SH-SY5Y (cell line): ENCODE results near the gene GRWD1.

ENCODE experiments used
- GATA2 ChIP-seq: IDR thresholded peaks from 2 replicates; pipeline ENCODE4 v1.6.1; 2011; ENCODE audit warnings: mild to moderate bottlenecking, low read depth, low read length
- GATA3 ChIP-seq: IDR thresholded peaks from 2 replicates; pipeline ENCODE4 v1.6.1; 2011; ENCODE audit warnings: low read depth, mild to moderate bottlenecking, low read length, moderate library complexity

The GRWD1 gene

DNA sequence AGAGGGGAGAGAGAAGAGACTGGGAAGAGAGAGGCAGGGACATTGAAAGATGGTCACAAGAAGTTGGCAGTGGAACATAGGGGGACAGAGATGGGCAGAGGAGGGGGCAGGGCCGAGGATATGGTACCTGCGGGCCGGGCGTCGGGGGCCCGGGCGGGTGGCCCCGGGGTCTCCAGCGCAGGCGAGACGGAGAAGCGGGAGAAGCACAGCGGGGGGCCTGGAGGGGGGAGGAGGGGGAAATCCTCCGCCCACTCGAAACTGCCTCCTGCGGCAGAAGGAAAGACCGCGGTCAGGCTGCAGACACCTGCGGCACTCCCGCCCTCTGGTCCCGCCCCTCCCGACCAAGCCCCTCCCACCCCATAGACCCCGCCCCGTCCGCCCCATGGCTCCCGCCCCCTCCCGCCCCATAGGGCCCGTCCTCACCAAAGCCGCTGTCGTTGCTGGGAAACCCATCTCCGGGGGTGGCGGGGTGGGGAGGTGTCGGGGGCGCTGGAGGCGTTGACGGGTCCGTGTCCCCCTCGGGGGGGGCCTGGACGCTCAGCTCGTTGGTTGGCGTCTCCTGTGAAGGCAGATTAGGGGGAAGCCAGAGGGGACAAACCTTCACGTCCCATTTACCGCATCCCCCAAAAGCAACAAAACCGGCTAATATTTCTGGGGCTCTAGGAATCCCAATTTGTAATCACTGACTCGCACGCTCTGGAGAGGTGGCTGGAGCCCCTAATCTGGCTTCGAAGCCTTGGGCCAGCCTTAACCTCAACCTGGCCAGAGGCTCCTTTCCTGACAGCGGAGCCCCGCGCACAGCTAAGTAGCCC, 45.4 kb downstream of the GRWD1 start:
- no peak for TF ChIP-seq GATA3
- no peak for TF ChIP-seq GATA2

DNA sequence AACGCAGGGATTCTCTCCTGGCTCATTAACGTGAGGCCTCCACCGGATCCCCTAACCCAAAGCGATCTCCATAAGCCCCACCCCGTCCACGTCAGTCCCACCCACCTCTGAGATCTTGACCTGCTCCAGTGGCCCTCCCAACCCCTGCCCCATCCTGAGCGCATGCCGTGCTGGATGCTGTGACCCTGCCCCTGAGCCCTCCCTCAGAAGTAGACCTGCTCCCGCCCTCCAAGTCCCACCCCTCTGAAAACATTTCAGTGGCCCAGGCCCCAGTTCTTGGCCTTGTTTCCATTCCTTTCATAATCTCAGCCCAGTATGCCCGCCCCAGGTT, 46.0 kb downstream of the GRWD1 start:
- TF ChIP-seq GATA2 (no peak), GATA3 (no peak)

DNA sequence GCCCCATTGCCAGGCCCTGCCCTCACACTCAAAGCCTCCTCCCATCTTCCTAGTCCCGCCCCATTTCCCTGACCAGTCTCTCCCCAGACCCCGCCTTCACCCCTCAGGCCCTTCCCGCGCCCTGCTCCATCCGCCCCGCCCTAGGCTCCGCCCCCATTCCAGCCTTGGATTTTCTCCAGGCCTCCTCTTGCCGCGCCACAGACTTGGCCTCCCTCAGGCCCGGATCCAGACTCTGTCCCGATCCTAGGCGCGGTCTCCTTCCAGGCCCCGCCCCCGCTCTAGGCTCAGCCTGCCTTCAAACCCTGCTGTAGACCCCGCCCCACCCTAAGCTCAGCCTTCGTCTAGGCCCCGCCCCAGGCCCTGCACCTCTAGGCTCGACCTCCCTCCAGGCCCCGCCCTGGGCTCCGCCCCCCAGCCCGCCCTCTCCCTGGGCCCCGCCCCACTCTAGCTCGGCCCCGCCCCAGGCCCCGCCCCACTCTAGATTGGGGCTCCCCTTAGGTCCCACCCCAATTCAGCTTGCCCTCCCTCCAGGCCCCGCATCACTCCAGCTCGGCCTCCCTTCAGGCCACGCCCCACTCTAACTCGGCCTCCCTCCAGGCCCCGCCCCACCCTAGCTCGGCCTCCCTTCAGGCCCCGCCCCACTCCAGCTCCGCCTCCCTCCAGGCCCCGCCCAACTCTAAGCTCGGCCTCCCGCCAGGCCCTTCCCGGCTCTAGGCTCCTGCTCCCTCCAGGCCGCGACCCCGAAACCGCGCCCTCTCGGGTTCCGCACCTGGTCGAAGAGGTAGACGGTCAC, 47.3 kb downstream of the GRWD1 start:
- no peak for TF ChIP-seq GATA3
- TF ChIP-seq GATA2: no peak

DNA sequence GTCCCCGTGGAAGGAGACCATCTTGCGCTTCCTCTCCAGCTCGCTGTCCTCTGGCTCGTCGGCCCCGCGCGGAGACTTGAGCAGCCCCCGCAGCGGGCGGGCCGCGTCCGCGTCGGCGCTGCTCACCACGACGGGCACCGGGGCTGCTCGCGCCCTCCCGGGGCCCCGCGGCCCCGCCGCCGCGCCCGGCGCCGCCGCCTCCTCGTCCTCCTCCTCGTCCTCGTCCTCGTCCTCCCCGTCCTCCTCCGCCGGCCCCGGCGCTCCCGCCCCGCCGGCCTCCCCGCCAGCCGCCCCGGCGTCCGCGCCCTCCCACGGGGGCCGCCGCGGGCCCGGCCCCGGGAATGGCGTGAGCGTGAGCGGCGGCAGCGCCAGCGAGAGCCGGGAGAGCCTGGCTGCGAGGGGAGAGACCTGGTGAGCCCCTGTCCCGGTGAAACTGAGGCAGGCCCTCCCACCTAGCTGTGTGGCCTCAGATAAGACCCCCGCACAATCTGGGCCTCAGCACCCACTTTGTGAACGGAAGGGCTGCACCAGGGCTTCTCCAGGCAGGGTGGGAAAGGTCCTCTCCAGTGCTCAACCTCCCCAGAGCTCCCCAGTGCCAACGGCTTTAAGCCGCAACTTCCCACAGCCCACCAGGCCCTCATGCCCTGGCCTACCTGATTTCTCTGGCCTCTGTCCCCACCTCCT, 48.1 kb downstream of the GRWD1 start:
- TF ChIP-seq GATA3 (no peak), GATA2 (no peak)

DNA sequence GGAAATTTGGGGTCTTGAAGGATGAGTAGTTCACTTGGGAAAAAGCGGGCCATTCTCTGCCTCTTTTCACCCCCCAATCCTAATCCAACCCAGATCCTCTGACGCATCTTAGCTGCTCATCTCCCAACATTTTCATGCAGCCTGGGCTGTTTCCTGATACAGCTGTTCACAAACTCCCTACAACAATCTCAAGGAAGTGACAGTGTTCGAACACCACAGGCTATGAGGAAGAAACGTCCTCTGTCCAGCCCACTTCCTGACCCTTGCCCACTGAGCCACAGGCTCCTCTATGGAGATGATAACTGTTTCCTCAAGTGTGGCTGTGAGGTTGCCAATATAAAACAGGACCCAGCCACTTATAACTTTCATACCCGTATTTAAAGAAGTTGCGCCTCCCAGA, 49.6 kb downstream of the GRWD1 start:
- TF ChIP-seq GATA3 (no peak), GATA2 (no peak)

DNA sequence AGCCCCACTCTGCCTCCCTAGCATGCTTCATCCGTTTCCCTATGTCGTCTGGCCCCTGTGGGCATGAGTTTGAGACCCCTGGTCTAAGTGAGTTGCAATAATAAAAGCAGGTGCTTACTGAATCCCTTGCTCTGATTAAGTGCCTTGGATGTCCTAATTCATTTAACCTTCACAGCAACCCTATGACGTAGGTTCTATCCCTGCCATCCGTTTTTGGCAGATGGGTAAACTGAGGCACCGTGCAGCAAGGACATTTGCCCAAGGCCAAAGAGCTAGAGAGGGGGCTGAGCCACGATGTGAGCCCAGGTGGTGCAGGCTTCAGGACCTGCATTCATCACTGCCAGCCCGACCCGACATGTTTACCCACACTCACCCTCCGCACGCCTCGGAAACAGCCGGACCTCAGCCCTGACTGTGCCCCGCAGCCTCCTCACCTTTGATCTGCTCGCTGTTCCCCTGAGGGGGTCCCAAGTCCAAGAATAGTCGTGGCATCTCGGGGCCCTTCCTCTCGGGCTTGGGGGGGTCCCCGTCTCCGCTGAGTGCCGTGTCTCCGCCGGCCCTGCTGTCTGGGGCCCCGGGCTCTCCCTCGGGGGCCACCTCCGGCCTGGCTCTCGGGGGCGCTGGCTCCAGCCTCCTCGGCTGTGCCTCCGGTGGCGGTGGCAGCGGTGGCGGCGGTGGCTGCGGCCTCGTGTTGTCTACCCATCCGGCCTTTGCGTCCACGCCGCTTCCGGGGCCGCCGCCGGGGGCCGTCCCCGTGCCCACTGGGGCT, 51.4 kb downstream of the GRWD1 start:
- TF ChIP-seq GATA2: no peak
- TF ChIP-seq GATA3: no peak

DNA sequence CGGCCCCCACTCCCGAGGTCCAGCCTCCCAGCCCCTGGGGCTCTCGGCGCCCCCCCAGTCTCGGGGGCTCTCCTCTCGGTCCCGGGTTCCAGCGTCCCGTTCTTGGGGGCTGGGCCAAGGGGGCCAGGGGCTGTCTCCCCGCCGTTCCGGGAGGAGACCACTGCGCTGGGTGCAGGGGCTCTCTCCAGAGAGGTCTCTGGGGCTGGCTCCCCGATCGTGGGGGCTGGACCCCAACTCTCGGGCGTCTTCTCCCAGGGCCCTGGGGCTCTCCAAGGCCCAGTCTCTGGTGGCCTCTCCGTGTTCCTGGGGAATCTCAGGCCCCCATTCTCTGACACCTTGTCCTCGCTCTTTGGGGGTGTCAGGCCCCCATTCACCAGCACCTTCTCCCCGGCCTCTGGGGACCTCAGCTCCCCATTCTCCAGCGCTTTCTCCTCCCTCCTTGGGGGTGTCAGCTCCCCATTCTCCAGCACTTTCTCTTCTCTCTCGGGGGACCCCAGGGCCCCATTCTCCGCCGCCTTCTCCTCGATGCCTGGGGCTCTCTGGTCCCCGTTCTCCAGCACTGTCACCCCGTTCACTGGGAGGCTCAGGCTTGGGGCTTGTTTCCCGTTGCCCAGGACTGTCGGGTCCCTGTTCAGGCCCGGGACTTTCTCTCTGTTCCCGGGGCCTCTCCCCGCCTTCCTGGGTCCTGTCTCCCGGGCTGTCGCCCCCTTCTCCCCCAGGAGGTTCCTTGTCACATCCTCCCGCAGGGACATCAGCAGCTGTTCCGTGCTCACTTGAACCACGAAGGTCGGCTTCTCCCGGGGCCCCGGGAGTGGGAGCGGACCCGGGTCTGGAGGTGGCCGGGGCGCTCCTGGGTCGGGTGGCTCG, 52.2 kb downstream of the GRWD1 start:
- TF ChIP-seq GATA2 (no peak), GATA3 (no peak)

DNA sequence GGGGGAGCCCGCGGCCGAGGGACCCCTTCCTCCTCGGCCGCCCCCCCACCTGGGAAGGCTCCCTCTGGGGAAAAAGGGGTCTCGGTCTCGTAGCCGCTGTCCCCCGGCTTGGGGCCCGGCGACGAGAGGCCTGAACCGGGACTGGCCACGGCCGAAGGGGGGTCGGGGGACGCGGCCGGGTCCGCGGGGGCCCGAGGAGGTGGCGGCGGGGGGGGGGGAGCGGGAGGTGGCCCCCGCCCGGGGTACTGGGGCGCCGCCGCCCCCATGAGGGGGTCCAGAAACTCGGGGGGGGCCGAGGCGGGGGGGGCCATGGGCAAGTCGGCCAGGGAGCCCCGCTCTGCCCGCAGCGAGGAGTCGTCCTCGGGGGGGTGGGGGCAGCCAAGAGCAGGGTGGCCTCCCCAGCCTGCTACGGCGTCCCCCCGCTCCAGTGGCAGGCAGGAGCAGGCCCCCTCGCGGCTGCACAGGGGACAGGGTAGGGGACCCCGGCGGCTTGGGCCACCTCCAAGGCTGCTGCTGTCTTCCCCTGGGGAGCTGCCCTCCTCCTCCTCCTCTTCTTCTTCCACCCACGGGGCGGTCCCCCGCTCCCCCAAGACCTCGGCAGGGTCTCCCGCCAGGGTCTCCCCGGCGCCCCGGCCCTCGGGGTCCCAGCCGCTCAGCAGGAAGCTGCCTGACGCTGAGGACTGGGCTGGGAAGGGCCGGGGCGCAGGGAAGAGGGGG, 53.0 kb downstream of the GRWD1 start:
- TF ChIP-seq GATA2 (no peak), GATA3 (no peak)

DNA sequence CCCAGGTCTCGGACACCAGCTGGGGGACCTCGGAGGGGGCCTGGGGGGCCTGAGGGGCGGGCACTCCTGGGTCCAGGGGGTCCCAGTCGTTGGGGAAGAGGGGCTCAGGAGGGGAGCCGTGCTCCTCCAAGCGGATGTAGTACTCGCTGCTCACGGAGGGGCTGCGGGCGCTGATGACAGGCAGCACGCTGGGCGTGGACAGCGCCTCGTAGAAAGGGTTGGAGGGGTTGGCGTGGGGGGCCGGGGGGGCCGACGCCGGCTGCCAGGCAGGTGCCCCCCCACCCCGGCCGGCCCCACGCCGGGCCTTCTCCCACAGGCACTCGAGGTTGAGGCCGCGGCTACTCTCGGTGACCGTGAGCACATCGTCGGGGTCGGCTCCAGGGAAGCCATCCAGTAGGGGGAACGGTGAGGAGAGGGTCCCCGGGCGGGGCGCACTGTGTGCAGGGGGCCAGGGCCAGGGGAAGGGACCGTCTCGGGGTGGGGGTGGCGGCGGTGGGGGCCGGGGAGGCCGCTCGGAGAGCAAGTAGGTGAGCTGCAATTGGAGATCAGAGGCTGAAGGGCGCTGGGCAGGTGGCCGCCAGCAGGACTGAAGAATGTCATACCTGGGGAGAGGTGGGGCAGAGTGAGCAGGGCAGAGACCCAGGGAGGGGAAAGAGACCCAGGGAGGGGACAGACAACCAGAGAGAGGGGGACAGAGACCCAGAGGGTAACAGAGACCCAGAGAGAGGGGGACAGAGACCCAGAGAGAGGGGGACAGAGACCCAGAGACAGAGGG, 53.7 kb downstream of the GRWD1 start:
- TF ChIP-seq GATA3 (no peak), GATA2 (no peak)

DNA sequence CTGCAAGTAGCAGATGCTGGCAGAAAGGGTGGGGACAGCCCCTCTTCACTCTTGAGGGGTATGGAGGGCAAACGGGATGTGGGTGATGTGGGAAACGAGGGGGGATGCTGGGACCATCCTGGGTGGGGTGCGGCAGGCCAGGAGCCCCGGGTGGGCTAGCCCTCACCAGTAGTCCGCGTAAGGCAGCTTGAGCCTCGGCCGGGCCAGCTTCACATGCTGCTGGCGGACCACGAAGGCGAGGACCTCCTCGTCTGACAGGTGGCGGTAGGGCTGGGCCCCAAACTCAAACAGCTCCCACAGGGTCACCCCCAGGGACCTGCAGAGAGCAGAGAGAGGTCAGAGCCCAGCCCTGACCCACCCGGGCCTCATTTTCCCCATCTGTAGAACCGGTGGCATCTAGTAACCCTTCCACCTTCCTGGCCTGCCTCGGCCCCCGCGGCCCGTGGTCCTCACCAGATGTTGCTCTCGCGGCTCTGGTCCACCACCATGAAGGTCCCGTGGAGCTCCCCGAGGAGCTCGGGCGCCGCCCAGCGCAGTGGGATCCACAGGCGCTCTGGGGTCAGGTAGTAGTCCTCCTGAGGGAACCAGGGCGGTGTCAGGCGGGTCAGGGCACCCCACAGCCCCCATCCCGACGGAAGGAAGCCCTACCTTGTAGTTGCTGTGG, 55.2 kb downstream of the GRWD1 start:
- TF ChIP-seq GATA2: no peak
- TF ChIP-seq GATA3: no peak
